Measurements from ENCODE around the gene SENP8.

The SENP8 gene

DNA sequence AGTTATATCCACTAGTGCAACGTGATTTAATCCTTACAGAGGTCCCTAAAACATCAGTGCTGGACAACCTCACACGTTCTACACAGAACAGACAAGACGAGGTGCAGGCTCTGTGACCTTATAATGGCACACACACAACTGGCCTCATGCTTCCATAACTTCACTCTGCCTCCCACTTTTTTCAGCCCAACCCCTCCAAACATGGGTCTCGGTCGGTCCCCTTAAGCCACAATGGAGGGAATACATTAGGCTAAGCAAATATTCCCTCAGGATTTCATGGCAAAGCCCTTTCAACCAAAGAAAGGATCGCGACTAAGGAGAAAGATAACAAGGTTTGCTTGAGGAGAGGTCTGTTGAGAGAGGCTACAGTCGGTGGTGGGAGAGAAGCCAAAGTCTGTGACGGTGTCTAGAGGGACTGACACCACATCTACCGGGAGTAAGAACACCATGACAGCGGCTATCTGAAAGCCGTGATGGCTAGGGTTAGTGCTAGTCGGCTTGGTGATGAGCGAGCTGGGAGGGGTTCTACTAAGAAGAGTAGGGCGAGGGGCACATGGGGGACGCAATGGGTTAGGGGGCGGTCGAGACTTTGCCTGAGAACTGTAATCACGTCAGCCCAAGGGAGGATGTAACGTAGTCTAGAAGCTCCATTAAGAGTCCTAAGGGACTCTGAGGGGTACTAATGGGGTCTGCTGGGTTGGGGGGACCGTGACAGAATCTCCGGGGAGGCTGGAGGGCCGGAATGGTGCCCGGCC is 1.3 kb upstream of the SENP8 start:
- TF ChIP-seq CTCF (IDR thresholded peaks at IDR 0.05; ENCODE audit: insufficient read depth, missing control alignments): no peak
- DNase-seq (ENCODE audit: insufficient read length, low spot score) (no peak), FAIRE-seq (no peak)

DNA sequence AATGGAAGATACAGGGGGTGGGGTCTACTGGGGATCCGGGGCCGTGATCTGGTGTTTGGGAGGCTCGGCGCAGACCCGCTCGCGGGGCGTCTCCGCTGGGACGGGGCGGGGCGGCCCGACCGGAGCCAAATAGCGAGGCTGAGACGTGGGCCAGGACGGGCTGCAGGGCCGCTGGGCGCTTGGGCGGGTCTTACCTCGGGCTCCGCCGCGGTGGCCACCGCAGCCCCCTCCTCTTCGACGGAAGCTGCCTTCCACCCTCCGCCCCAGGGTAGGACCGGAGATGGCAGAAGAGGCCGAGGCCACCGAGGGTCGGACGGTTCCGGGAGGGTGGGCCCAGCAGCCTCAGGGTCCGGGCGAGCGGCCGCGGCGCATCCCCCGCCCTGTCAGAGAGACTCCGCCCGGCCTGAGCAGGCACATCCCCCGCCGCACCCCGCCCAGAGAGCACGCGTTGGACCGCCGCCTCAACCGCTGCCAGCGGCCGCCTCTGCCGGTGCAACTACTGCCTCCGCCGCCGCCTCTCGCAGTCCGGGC is 652 bp upstream of the SENP8 start:
- DNase-seq (ENCODE audit: insufficient read length, low spot score) (no peak), FAIRE-seq (no peak)
- no peak for TF ChIP-seq CTCF (IDR thresholded peaks at IDR 0.05; ENCODE audit: insufficient read depth, missing control alignments)

DNA sequence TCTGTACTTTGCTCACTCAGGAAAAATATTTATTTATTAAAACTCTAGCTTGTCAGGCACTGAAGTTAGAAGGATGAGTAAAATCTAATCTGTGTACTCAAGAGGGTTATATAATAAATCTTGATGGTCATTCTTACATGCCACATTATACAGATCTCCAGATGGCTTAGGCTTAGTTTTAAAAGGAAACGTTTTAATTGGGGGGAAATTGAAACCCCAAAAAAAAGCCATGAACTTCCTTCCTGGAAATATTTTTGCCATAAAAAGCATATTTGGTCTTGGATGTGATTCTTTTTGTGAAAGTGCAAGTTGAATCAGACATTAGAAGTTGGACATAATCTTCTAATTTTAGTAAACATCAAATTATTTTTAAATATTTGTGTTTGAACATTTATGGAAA is 6.0 kb downstream of the SENP8 start:
- no peak for TF ChIP-seq CTCF (IDR thresholded peaks at IDR 0.05; ENCODE audit: insufficient read depth, missing control alignments)
- FAIRE-seq: no peak
- no peak for DNase-seq (ENCODE audit: insufficient read length, low spot score)

DNA sequence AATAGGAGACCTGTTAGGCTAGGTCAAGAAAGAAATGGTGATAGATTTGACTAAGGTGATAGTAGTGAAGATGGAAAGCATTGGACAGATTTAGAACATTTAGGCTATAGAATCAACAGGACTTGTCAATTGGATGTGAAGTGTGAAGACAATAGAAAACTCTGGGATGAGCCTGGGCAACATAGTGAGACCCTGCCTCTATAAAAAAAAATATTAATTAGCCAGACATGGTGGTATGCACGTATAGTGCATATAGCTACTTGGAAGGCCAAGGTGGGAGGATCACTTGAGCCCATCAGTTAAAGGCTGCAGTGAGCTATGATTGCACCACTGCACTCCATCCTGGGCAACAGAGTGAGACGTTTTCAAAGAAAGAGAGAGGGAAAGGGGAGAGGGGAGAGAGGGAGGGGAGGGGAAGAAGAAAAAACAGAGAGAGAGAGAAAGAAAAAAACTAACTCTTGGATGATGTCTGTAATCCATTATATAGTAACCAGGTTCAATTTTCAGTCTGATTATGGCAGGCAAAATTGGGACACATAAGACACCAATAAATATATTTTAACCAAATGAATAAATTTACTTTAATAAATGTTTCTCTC is 9.6 kb downstream of the SENP8 start:
- DNase-seq (ENCODE audit: insufficient read length, low spot score): no peak
- FAIRE-seq: no peak
- no peak for TF ChIP-seq CTCF (IDR thresholded peaks at IDR 0.05; ENCODE audit: insufficient read depth, missing control alignments)

DNA sequence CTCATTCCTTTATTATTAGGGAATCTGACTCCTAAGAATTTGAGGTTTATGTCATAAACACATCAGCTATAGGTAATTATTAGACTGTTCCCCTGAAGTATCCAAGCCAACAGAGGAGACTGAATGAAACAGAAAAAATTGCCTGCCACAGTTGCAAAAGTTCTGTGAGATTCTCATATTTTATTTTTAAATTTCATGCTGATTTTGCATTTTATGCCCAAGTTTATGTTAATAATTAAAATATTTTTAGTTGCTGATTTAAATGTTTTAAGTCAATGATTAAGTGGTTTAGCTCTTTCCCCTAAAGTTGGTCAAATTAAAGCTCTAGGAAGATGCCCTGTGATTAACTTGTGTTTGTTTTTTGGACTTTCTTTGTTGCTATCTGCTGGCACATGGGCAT is 10.2 kb downstream of the SENP8 start:
- FAIRE-seq (no peak), DNase-seq (ENCODE audit: insufficient read length, low spot score) (no peak)
- no peak for TF ChIP-seq CTCF (IDR thresholded peaks at IDR 0.05; ENCODE audit: insufficient read depth, missing control alignments)

DNA sequence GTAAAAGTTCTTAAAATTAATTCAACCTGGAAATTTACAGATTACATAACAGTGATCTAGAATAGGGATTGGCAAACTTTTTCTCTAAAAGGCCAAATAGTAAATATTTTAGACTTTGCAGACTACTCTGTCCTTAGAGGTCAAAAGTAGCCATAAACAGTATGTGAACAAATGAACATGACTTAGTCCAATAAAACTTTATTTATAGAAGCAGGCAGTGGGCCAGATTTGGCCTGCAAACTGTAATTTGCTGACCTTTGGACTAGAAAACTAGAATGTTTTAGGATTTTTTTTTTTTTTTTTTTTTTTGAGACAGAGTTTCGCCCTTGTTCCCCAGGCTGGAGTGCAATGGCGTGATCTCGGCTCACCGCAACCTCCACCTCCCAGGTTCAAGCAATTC is 12.1 kb downstream of the SENP8 start:
- DNase-seq (ENCODE audit: insufficient read length, low spot score) (no peak), FAIRE-seq (no peak)
- no peak for TF ChIP-seq CTCF (IDR thresholded peaks at IDR 0.05; ENCODE audit: insufficient read depth, missing control alignments)

DNA sequence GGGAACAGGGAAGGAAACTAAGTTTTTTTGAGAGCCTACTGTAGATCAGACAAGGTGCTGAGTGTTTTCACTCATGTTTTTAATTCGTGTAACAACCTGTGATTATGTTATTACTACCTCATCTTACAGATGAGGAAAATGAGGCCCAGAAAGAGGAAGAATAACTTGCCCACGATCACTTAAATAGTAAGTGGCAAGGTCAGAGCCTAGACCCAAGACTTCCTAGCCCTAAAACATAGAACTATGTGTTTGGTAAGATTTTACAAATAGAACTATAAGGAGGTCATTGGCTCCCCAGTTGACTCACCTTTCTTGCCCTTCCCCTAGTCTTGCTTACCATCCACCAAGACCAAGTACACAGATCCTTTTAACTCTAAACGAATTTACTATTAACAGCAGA is 13.7 kb downstream of the SENP8 start:
- FAIRE-seq (no peak), DNase-seq (ENCODE audit: insufficient read length, low spot score) (no peak)
- no peak for TF ChIP-seq CTCF (IDR thresholded peaks at IDR 0.05; ENCODE audit: insufficient read depth, missing control alignments)
